ENCODE data around the gene SLFN12. TPM values are rescaled to one million over a fixed set of nuclear protein-coding genes. Genes with fewer than 3 reads are reported as not detected.
A peak's percentile ranks its signal among the peaks of the same experiment; 100 is the strongest.
"Not testable (repeated sequence)": the region's sequence is repeated elsewhere in the genome, so short reads cannot be mapped to it uniquely, and the experiment has no call there.

SLFN12 gene
- total RNA-seq, 6 donors from 2014 or later, result 7.0 to 26.2 (median 12.3) TPM

- DNase-seq (no peak), ATAC-seq (ENCODE audit: low FRiP score in 2 of 2) (no peak)
- Histone ChIP-seq H3K27ac (no peak overlapping the region), H3K9me3 (no peaks in the 10 kb centered on the region), H3K27me3 (no peaks in the 10 kb centered on the region), H3K4me3 (no peak overlapping the region), H3K4me1 (no peaks in the 10 kb centered on the region), H3K36me3 (peaks cover 4 to 35% (median 4%) of the 10 kb centered on the region in 4 donors)
- TF ChIP-seq EP300 (IDR thresholded peaks at IDR 0.05) (no peak), POLR2AphosphoS5 (IDR thresholded peaks at IDR 0.05) (no peak), POLR2A (IDR thresholded peaks at IDR 0.05) (no peak)
- TF ChIP-seq, protein P1, sequence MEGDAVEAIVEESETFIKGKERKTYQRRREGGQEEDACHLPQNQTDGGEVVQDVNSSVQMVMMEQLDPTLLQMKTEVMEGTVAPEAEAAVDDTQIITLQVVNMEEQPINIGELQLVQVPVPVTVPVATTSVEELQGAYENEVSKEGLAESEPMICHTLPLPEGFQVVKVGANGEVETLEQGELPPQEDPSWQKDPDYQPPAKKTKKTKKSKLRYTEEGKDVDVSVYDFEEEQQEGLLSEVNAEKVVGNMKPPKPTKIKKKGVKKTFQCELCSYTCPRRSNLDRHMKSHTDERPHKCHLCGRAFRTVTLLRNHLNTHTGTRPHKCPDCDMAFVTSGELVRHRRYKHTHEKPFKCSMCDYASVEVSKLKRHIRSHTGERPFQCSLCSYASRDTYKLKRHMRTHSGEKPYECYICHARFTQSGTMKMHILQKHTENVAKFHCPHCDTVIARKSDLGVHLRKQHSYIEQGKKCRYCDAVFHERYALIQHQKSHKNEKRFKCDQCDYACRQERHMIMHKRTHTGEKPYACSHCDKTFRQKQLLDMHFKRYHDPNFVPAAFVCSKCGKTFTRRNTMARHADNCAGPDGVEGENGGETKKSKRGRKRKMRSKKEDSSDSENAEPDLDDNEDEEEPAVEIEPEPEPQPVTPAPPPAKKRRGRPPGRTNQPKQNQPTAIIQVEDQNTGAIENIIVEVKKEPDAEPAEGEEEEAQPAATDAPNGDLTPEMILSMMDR (IDR thresholded peaks at IDR 0.05), result no peak
- WGBS, 2 donors, result 84 to 87% methylated on average over 1 of the region's 1 CpG
These were observed 25.7 kb downstream of the SLFN12 start for GRCh38 chr17:35406568-35406967.

GRCh38 chr17:35404360-35404759 is 27.9 kb downstream of the SLFN12 start:
- H3K27me3 ChIP-seq, result no peaks in the 10 kb centered on the region
- no peak overlapping the region for H3K4me3 ChIP-seq
- no peaks in the 10 kb centered on the region for H3K9me3 ChIP-seq
- ATAC-seq (ENCODE audit: low FRiP score in 2 of 2) (no peak), DNase-seq (no peak)
- no peaks in the 10 kb centered on the region for H3K4me1 ChIP-seq
- WGBS, 2 donors, result 84 to 88% methylated on average over 1 of the region's 1 CpG
- TF ChIP-seq POLR2A (IDR thresholded peaks at IDR 0.05), result no peak
- TF ChIP-seq EP300 (IDR thresholded peaks at IDR 0.05), result no peak
- no peak for TF ChIP-seq POLR2AphosphoS5 (IDR thresholded peaks at IDR 0.05)
- TF ChIP-seq, protein P1 (IDR thresholded peaks at IDR 0.05), result no peak
- no peak overlapping the region for H3K27ac ChIP-seq
- H3K36me3 ChIP-seq, result peaks cover 0 to 14% (median 2%) of the 10 kb centered on the region in 4 donors

- 92% methylated on average over 13 of the region's 13 CpGs for WGBS, 2 donors
- ATAC-seq (ENCODE audit: low FRiP score in 2 of 2); H3K9me3 ChIP-seq; H3K4me1 ChIP-seq; H3K36me3 ChIP-seq; H3K4me3 ChIP-seq; H3K27ac ChIP-seq; H3K27me3 ChIP-seq: not testable (repeated sequence)
- DNase-seq, result peak in 1 of 2 donors; percentile 41
These were observed 38.5 kb downstream of the SLFN12 start for GRCh38 chr17:35393783-35394182.

- Histone ChIP-seq H3K4me1 (no peaks in the 10 kb centered on the region), H3K36me3 (no peaks in the 10 kb centered on the region), H3K9me3 (no peaks in the 10 kb centered on the region), H3K27me3 (no peaks in the 10 kb centered on the region), H3K4me3 (no peak overlapping the region), H3K27ac (no peak overlapping the region)
- TF ChIP-seq POLR2A (IDR thresholded peaks at IDR 0.05), result no peak
- TF ChIP-seq, protein P1 (IDR thresholded peaks at IDR 0.05), result no peak
- ATAC-seq (ENCODE audit: low FRiP score in 2 of 2), result no peak
- 31 to 39% methylated on average over 2 of the region's 2 CpGs for WGBS, 2 donors
- no peak for DNase-seq
These were observed 41.6 kb downstream of the SLFN12 start for GRCh38 chr17:35390663-35391062.

GRCh38 chr17:35390156-35390555 is 42.1 kb downstream of the SLFN12 start:
- no peak for DNase-seq
- H3K4me3 ChIP-seq, result no peak overlapping the region
- no peak for ATAC-seq (ENCODE audit: low FRiP score in 2 of 2)
- H3K27ac ChIP-seq, result no peak overlapping the region
- no peaks in the 10 kb centered on the region for H3K27me3 ChIP-seq
- no peaks in the 10 kb centered on the region for H3K4me1 ChIP-seq
- H3K9me3 ChIP-seq, result no peaks in the 10 kb centered on the region
- H3K36me3 ChIP-seq, result no peaks in the 10 kb centered on the region
- whole genome bisulfite sequencing, 2 donors, result 80 to 100% methylated on average over 1 to 2 of the region's 2 CpGs
- no peak for TF ChIP-seq POLR2AphosphoS5 (IDR thresholded peaks at IDR 0.05)

- H3K27me3 ChIP-seq, result no peaks in the 10 kb centered on the region
- H3K27ac ChIP-seq, result no peak overlapping the region
- no peak for TF ChIP-seq EP300 (IDR thresholded peaks at IDR 0.05)
- TF ChIP-seq, protein P1 (IDR thresholded peaks at IDR 0.05), result no peak
- no peak for TF ChIP-seq POLR2A (IDR thresholded peaks at IDR 0.05)
- no peak for TF ChIP-seq POLR2AphosphoS5 (IDR thresholded peaks at IDR 0.05)
- no peak for ATAC-seq (ENCODE audit: low FRiP score in 2 of 2)
- no peaks in the 10 kb centered on the region for H3K4me1 ChIP-seq
- DNase-seq, result no peak
- no peaks in the 10 kb centered on the region for H3K9me3 ChIP-seq
- H3K36me3 ChIP-seq, result no peaks in the 10 kb centered on the region
- H3K4me3 ChIP-seq, result no peak overlapping the region
These were observed 44.8 kb downstream of the SLFN12 start for GRCh38 chr17:35387496-35387895.

Data from upper lobe of left lung (tissue), 6 donors.